IPS-18c (cell line): ENCODE measurements around the gene TRMU.

ENCODE experiments used
- H3K4me3 ChIP-seq: 2 replicates; pipeline ENCODE4 v1.7.0; 2013; ENCODE audit warnings: low read depth, mild to moderate bottlenecking, low read length, moderate library complexity; ENCODE audit not compliant: insufficient read depth
- H3K9me3 ChIP-seq: one replicate; pipeline ENCODE4 v1.6.1; 2013; ENCODE audit warnings: mild to moderate bottlenecking, low read length, moderate library complexity; ENCODE audit not compliant: control insufficient read depth, insufficient read depth

The TRMU gene

GRCh38 chr22:46323162-46323561, 12.4 kb upstream of the TRMU start:
- H3K9me3 ChIP-seq, result no peaks in the 10 kb centered on the region
- no peak overlapping the region for H3K4me3 ChIP-seq

DNA sequence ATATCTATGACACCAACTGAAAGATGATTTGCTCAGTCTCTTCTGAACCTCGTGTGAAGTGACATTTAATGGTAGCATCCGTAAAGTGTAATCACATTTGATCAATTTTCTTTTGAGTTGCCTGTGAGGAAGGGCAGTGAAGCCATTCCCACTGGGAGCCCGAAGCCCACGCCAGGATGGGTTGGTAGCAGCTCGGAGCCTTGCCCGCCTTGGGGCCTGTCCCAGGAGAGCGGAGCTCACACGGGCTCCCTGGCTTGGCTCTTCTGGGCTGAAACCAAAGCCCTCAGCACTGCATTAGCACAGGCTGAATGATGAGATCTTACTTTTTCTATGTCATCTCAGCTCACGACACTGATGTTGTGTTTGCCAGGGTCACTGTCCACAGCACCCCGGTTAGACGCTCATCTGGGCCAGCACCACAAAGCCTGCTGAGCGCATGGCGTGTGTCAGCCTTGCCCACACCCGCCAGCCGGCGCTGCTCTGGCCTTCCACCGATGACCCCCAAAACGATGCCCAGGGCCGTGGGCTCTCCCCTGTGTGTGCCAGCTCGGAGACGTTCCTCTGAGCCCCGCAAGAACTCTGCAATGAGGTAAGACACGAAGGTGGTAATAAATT, 9.3 kb upstream of the TRMU start:
- no peaks in the 10 kb centered on the region for H3K9me3 ChIP-seq
- H3K4me3 ChIP-seq, result no peak overlapping the region

- Histone ChIP-seq H3K9me3 (no peaks in the 10 kb centered on the region), H3K4me3 (no peak overlapping the region)
Observed at GRCh38 chr22:46327691-46328465, 7.6 kb upstream of the TRMU start.

- Histone ChIP-seq H3K4me3 (no peak overlapping the region), H3K9me3 (no peaks in the 10 kb centered on the region)
Observed at GRCh38 chr22:46328797-46329196, 6.7 kb upstream of the TRMU start.

- H3K4me3 ChIP-seq, result no peak overlapping the region
Observed at GRCh38 chr22:46329616-46330015, 5.9 kb upstream of the TRMU start.

DNA sequence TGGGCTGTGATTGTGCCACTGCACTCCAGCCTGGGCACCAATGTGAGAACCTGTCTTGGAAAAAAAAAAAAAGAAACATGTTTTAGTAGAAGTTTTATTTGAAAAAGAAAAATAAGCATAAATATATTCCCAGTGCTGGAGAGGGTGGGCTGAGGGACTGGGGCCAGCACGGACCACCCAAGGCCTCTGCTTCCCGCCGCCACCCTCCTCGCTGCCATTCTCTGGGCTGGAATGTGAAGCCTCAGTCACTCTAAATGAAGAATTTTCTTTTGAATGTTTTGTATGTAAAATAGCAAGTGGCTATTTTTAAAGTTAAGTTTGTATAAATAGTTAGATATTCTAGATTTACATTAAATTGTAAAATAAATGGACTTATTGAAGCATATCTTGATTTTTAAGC, 5.1 kb upstream of the TRMU start:
- no peaks in the 10 kb centered on the region for H3K9me3 ChIP-seq
- H3K4me3 ChIP-seq, result no peak overlapping the region

More at GRCh38 chr22:46329616-46330015, 5.9 kb upstream of the TRMU start:
- no peaks in the 10 kb centered on the region for H3K9me3 ChIP-seq

GRCh38 chr22:46331496-46331895, 4.0 kb upstream of the TRMU start:
- Histone ChIP-seq H3K9me3 (no peaks in the 10 kb centered on the region), H3K4me3 (no peak overlapping the region)

DNA sequence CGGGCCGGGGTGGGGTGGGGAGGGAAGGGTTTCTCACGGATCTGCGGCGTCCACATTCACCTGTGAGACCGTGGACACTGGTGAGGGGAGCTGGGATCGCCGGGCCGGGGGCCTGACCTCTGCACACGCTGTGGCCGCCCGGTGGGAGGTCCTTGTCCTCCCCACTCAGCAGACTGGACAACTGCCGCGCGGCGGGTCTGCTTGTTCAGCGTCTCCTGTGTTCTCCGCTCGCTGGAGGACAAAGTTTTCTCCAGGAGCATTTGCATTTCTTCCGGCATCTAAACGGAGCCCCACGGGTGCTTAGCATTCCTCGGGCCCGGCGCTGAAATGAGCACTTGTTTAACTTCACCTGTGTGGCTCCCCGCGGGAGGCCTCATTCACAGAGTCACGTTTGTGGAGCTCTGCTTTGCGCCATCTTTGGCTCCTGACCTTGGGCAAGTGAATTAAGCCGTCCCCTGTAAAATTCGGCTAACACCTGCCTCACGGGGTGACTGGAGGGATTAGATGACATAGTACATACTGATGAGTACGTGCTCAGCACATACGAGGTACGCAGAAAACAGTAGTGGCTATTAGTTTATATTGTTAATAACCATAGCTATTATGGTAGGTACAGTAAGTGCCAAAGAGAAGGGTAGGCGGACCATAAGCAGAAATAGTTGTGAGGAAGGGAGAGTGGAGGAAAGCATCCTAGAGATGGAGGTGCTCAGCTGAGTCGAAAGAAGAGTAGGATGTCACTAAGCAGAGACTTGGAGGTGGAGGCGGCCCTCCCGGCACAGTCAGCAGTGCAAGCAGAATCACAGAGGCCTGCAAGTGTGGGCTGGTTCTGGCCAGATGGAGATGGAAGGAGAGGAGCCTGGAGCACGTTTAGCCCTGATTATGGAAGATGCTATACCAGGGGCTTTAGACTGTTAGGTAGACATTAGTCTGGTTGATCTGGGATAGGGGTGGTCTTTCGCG, 885 bp downstream of the TRMU start:
- no peaks in the 10 kb centered on the region for H3K9me3 ChIP-seq
- H3K4me3 ChIP-seq, result peak overlapping the region; percentile 90

DNA sequence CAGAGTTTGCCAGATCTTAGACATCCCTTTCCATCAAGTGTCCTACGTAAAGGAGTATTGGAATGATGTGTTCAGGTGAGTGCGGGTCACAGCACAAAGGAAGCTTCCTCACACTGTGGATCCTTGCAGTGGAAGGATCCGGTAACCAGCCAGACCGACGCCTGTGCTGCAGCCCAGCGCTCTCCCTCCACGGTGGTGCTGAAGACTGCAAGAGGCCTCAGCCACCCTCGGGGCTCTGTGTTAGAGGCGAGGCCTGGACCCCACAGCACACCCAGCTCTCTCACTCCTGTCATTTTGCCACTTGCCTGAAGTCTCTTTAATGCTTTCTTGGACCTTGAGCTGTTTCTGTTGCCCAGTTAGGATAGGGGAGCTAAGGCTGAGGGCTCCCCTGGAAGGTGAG, 2.4 kb downstream of the TRMU start:
- Histone ChIP-seq H3K4me3 (no peak overlapping the region), H3K9me3 (no peaks in the 10 kb centered on the region)

GRCh38 chr22:46338636-46339035, 3.1 kb downstream of the TRMU start:
- Histone ChIP-seq H3K4me3 (no peak overlapping the region), H3K9me3 (no peaks in the 10 kb centered on the region)

- Histone ChIP-seq H3K9me3 (no peaks in the 10 kb centered on the region), H3K4me3 (no peak overlapping the region)
Observed at GRCh38 chr22:46339956-46340355, 4.4 kb downstream of the TRMU start.

DNA sequence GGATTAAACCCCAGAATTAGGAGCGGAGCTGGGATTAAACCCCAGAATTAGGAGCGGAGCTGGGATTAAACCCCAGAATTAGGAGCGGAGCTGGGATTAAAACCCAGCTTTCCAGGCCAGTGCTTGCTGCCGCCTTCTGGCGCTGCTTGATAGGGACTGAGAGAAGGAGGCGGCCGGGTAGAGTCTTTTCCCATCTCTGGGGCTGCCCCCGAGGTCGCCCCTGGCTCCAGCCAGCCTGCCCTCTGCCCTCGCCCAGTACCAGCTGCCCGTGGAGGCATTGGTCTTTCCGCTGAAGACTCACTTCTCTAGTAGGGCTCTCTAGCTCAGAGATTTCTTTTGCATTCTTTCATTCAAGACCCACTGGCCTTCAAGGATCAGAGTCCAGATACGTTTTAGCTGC, 5.2 kb downstream of the TRMU start:
- Histone ChIP-seq H3K9me3 (no peaks in the 10 kb centered on the region), H3K4me3 (no peak overlapping the region)

DNA sequence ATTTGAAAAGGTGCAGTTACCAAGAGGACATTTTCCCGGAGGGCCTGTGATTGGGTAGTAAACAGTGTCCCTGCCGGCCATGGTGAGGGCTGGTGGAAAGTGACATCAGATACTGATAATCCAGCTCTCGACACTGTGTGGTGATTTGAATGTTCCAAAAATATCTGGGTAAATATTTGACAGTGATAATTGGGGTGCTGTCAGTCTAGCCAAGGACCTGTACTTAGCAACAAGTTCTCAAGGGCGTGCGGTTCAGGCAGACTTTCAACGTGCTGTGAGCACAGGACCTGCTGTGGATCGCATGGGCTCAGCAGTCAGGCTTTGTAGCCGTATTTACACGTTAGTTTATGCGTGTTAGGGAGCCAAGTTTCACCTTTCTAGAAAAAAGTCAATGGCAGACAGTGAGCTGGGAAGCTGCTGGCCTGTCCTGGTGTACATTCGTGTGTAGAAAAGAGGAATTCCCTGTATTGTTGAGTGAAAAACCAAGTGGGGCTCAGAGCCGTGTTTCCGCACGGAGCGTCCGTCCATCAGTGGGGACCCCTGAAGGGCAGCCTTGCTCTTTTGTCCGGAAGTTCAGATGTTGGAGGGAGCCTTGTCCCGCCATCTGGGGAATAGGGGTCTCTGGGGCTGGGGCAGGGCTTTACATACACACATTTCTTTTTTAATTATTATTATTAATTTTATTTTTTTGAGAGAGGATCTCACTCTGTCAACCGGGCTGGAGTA, 11.3 kb downstream of the TRMU start:
- Histone ChIP-seq H3K4me3 (no peak overlapping the region), H3K9me3 (no peaks in the 10 kb centered on the region)

GRCh38 chr22:46347646-46348045, 12.1 kb downstream of the TRMU start:
- Histone ChIP-seq H3K9me3 (no peaks in the 10 kb centered on the region), H3K4me3 (no peak overlapping the region)

DNA sequence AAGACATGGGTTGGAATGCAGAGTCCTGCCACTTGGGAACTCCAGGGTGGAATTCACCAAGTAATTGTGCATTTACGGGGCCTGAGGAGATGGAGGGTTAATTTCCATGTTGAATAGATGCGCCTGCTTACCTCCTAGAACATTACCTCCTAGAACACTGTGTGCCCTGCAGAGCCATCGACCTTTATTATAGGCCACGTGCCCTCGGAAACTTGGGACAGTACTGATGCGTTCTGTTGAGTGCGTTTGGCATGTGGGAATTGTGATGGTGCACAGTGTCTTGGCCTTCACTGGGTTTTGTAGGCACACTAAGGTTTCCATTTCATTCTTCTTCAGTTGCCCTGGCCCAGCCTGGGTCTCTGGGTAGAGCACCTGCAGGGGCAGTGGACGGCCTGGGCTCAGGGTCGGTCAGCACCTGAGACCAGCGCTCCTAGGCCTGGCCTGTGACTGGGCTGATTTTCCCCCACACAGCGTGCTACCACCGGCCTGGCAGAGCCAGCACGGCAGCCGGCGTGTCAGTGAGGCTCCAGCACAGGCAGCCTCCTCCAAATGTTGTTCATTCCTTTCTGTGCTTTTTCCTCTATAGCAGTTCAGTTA, 12.7 kb downstream of the TRMU start:
- H3K4me3 ChIP-seq, result no peak overlapping the region
- H3K9me3 ChIP-seq, result no peaks in the 10 kb centered on the region

DNA sequence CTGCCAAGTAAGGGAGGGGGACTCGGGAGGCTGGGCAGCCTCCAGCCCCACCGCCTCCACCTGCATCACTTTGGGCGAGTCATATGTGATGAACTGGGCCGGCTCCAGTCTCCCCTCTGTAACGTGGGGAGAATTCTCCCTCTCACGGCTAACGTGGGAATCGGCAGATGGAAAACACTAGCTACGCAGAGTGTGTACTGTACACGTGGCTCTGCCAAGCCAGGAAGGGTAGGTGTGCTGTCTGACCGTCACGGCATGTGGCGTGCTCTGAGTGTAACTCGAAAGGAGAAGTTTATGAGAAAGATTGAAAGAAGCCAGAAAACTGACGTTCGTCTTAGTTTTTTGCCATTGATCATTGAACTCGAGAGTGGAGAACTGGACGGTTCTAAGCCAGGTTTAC, 13.7 kb downstream of the TRMU start:
- no peak overlapping the region for H3K4me3 ChIP-seq

DNA sequence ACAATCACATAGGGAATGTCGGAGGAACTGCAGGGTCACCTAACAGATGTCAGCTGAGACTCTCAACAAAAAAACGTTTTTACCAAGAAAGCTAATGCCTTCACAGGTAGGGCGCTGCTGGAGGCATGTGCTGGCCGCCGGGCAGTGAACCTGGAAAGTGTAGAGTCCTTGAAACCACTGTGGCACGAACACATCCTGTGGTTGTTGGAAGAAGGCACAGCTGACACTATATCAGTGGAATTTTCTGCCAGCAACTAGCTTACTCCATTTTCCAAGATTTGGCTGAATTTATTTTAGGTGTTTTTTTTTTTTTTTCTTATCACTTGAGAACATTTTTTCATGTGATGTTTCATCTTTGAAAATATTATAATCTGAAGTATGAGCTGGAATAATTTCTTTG, 14.2 kb downstream of the TRMU start:
- Histone ChIP-seq H3K4me3 (no peak overlapping the region), H3K9me3 (no peaks in the 10 kb centered on the region)

More for the DNA sequence above, 13.7 kb downstream of the TRMU start:
- no peaks in the 10 kb centered on the region for H3K9me3 ChIP-seq
